H1 (cell line): ENCODE measurements around the gene CABP2. TPM values are rescaled to one million over a fixed set of nuclear protein-coding genes. Genes with fewer than 3 reads are reported as not detected.

Source experiments
- CTCF ChIA-PET: fragments of 300-600 bp; sonication (Branson Sonifier 250); formaldehyde crosslinking; loops from one replicate; lab custom pipeline; 2021; ENCODE audit not compliant: partially characterized antibody; lab: Charles Lee
- POLR2A ChIA-PET: fragments of 300-600 bp; sonication (Branson Sonifier 250); formaldehyde crosslinking; loops from one replicate; lab custom pipeline; 2021; ENCODE audit warnings: inconsistent platforms; ENCODE audit not compliant: partially characterized antibody; lab: Charles Lee
- DNase-seq, 2 experiments: peaks; one replicate each; pipeline versions ENCODE4 v3.0.0 to v3.0.0-alpha.2; 2010 to 2022; ENCODE audit warnings: low spot score in 2 of 2, low read depth in 1 of 2, mixed read lengths in 1 of 2
- FAIRE-seq: peaks from 2 replicates; lab custom pipeline; 2011; peaks lifted over from hg19 to GRCh38; lab: Jason Lieb, UNC
- H2AFZ ChIP-seq: 2 replicates; pipeline ENCODE4 v1.8.1; 2012; ENCODE audit warnings: low read length, inconsistent platforms
- H2AK5ac ChIP-seq: 2 replicates; pipeline ENCODE4 v1.6.1; 2013; ENCODE audit warnings: low read depth, low read length
- H2BK120ac ChIP-seq: replicated peaks from 2 replicates; pipeline ENCODE3; 2013; ENCODE audit warnings: low read depth, low read length, inconsistent platforms
- H2BK12ac ChIP-seq: 2 replicates; pipeline ENCODE4 v1.6.1; 2013; ENCODE audit warnings: low read depth, low read length
- H2BK15ac ChIP-seq: 2 replicates; pipeline ENCODE4 v1.6.1; 2013; ENCODE audit warnings: low read length
- H2BK20ac ChIP-seq: 2 replicates; pipeline ENCODE4 v1.6.1; 2013; ENCODE audit warnings: low read length
- H2BK5ac ChIP-seq: 2 replicates; pipeline ENCODE4 v1.6.1; 2013; ENCODE audit warnings: low read depth, low read length
- H3K14ac ChIP-seq: 2 replicates; pipeline ENCODE4 v1.6.1; 2013; ENCODE audit warnings: inconsistent platforms; ENCODE audit not compliant: insufficient read length
- H3K18ac ChIP-seq: 2 replicates; pipeline ENCODE4 v1.6.1; 2013; ENCODE audit warnings: low read length; ENCODE audit errors: extremely low read depth
- H3K23ac ChIP-seq: 2 replicates; pipeline ENCODE4 v1.6.1; 2013; ENCODE audit warnings: inconsistent platforms; ENCODE audit not compliant: insufficient read length
- H3K23me2 ChIP-seq: 2 replicates; pipeline ENCODE4 v1.6.1; 2013; ENCODE audit warnings: low read depth, low read length
- H3K27ac ChIP-seq: 2 replicates; pipeline ENCODE4 v1.6.1; 2011; ENCODE audit warnings: low read depth, low read length, inconsistent platforms
- H3K27me3 ChIP-seq, 4 experiments: replicated peaks in 1 of 4; 1 replicate in 1 of 4; 2 replicates in 3 of 4; pipeline versions ENCODE4 v1.6.1 to v1.8.1; 2011 to 2013; ENCODE audit warnings: low read length in 3 of 4, mild to moderate bottlenecking in 3 of 4, inconsistent platforms in 2 of 4, mixed read lengths in 2 of 4, moderate library complexity in 1 of 4; ENCODE audit not compliant: control insufficient read depth in 3 of 4, insufficient read depth in 3 of 4; ENCODE audit errors: extremely low read depth in 1 of 4
- H3K36me3 ChIP-seq, 4 experiments: 2 replicates each; pipeline versions ENCODE4 v1.6.1 to v1.8.1; 2011 to 2013; ENCODE audit warnings: mild to moderate bottlenecking in 4 of 4, low read length in 3 of 4, moderate library complexity in 2 of 4, control low read depth in 1 of 4, inconsistent platforms in 1 of 4; ENCODE audit not compliant: insufficient read depth in 4 of 4, control insufficient read depth in 2 of 4
- H3K4ac ChIP-seq: replicated peaks from 2 replicates; pipeline ENCODE3; 2013; ENCODE audit warnings: low read length, low read depth, mixed read lengths, inconsistent platforms; ENCODE audit not compliant: insufficient read length
- H3K4me1 ChIP-seq, 4 experiments: replicated peaks in 1 of 4; 1 replicate in 1 of 4; 2 replicates in 3 of 4; pipeline versions ENCODE4 v1.6.1 to v1.8.1; 2011 to 2013; ENCODE audit warnings: low read length in 3 of 4, inconsistent platforms in 2 of 4, mixed read lengths in 1 of 4; ENCODE audit not compliant: insufficient read depth in 4 of 4, control insufficient read depth in 3 of 4
- H3K4me2 ChIP-seq, 2 experiments: 2 replicates each; pipeline versions ENCODE4 v1.6.1 to v1.8.1; 2011 to 2013; ENCODE audit warnings: low read depth in 2 of 2, low read length in 2 of 2, control low read depth in 1 of 2, inconsistent platforms in 1 of 2, mild to moderate bottlenecking in 1 of 2; ENCODE audit not compliant: insufficient read depth in 1 of 2
- H3K4me3 ChIP-seq, 4 experiments: fragments of 200-600, 300-600 bp in 1 of 4; sonication (generic), shearing (Covaris generic), sonication (Bioruptor Twin) in 1 of 4; 2 replicates each; pipeline versions ENCODE4 v1.5.1 to v1.8.1; 2011 to 2016; ENCODE audit warnings: low read length in 4 of 4, low read depth in 3 of 4, control low read depth in 2 of 4, inconsistent platforms in 2 of 4, mild to moderate bottlenecking in 2 of 4, mixed read lengths in 1 of 4, moderate library complexity in 1 of 4; ENCODE audit not compliant: insufficient read depth in 2 of 4; ENCODE audit errors: extremely low read depth in 1 of 4
- H3K56ac ChIP-seq: replicated peaks from 2 replicates; pipeline ENCODE3; 2013; ENCODE audit warnings: low read depth, mild to moderate bottlenecking, mixed read lengths, low read length, inconsistent platforms; ENCODE audit not compliant: insufficient read length
- H3K79me1 ChIP-seq: 2 replicates; pipeline ENCODE4 v1.6.1; 2013; ENCODE audit warnings: low read depth, low read length, control low read depth
- H3K79me2 ChIP-seq, 2 experiments: 2 replicates each; pipeline versions ENCODE4 v1.6.1 to v1.8.1; 2012 to 2013; ENCODE audit warnings: low read length in 2 of 2, mild to moderate bottlenecking in 2 of 2, inconsistent platforms in 1 of 2; ENCODE audit not compliant: insufficient read depth in 2 of 2, control insufficient read depth in 1 of 2
- H3K9ac ChIP-seq, 4 experiments: replicated peaks in 1 of 4; 1 replicate in 1 of 4; 2 replicates in 3 of 4; pipeline versions ENCODE4 v1.6.1 to v1.8.1; 2011 to 2013; ENCODE audit warnings: low read depth in 3 of 4, low read length in 3 of 4, control low read depth in 2 of 4, mild to moderate bottlenecking in 2 of 4, moderate library complexity in 2 of 4, inconsistent platforms in 1 of 4; ENCODE audit errors: extremely low read depth in 1 of 4
- H3K9me3 ChIP-seq, 2 experiments: 2 replicates each; pipeline versions ENCODE4 v1.6.1 to v1.8.1; 2012 to 2013; ENCODE audit warnings: mild to moderate bottlenecking in 2 of 2, moderate library complexity in 2 of 2, control low read depth in 1 of 2, inconsistent platforms in 1 of 2, low read depth in 1 of 2, low read length in 1 of 2, mixed read lengths in 1 of 2; ENCODE audit not compliant: insufficient read depth in 2 of 2
- H4K20me1 ChIP-seq, 2 experiments: replicated peaks in 1 of 2; 2 replicates each; pipeline versions ENCODE3 to v1.8.1; 2011 to 2013; ENCODE audit warnings: inconsistent platforms in 2 of 2, low read length in 2 of 2, mild to moderate bottlenecking in 1 of 2; ENCODE audit not compliant: insufficient read depth in 2 of 2, control insufficient read depth in 1 of 2
- H4K5ac ChIP-seq: 2 replicates; pipeline ENCODE4 v1.6.1; 2013; ENCODE audit warnings: low read length, low read depth, mixed read lengths, inconsistent platforms; ENCODE audit not compliant: insufficient read length
- H4K8ac ChIP-seq: 2 replicates; pipeline ENCODE4 v1.8.0; 2013; ENCODE audit warnings: mild to moderate bottlenecking, moderate library complexity, low read length, inconsistent platforms; ENCODE audit not compliant: insufficient read depth; ENCODE audit errors: extremely low read depth
- H4K91ac ChIP-seq: replicated peaks from 2 replicates; pipeline ENCODE3; 2013; ENCODE audit warnings: low read length, mixed read lengths, inconsistent platforms; ENCODE audit not compliant: insufficient read length
- EP300 ChIP-seq, 2 experiments: IDR thresholded peaks; 1 replicate in 1 of 2; 2 replicates in 1 of 2; pipeline ENCODE4 v1.6.1; 2011 to 2012; ENCODE audit warnings: low read depth in 2 of 2, low read length in 2 of 2, mild to moderate bottlenecking in 2 of 2, borderline replicate concordance in 1 of 2, inconsistent platforms in 1 of 2, moderate library complexity in 1 of 2
- KDM4A ChIP-seq: IDR thresholded peaks from one replicate; pipeline ENCODE4 v1.7.1; 2012; ENCODE audit warnings: low read depth, mild to moderate bottlenecking, moderate library complexity, low read length, inconsistent platforms; ENCODE audit not compliant: severe bottlenecking
- WGBS, 2 experiments: shearing (Covaris generic) in 1 of 2; methylation state at CpG; one replicate each; pipeline versions ENCODE4 v1.1.6 to v1.1.7; 2013 to 2015; ENCODE audit warnings: low lambda C conversion rate in 2 of 2, mixed read lengths in 2 of 2, inconsistent platforms in 1 of 2, low coverage in 1 of 2, missing lambda C conversion rate in 1 of 2; ENCODE audit not compliant: insufficient replicate concordance in 2 of 2, insufficient coverage in 1 of 2, insufficient read length in 1 of 2; ENCODE audit errors: extremely low coverage in 1 of 2, missing lambda C conversion rate in 1 of 2; 5-methylcytosine and 5-hydroxymethylcytosine counted together
- microRNA-seq, 2 experiments: library from miRNA; unstranded; fragments of <30 nt; microRNA quantifications; one replicate each; pipeline versions ENCODE4 to v1.2.0, GENCODE V29; 2016 to 2020; ENCODE audit warnings: borderline microRNAs expressed in 2 of 2, borderline number of aligned reads in 2 of 2, borderline replicate concordance in 1 of 2
- polyA plus RNA-seq, 7 experiments: library from polyadenylated mRNA; depleted of rRNA in 3 of 7; stranded (reverse) in 5 of 7; unstranded in 2 of 7; fragments of >200 nt in 5 of 7; fragments of 200-250 nt in 2 of 7; gene quantifications; 1 replicate in 5 of 7; 2 replicates in 1 of 7; 4 replicates in 1 of 7; pipeline versions ENCODE4 v1.2.1 to v1.2.3, GENCODE V29; 2011 to 2013; ENCODE audit warnings: missing spikeins in 2 of 7, mixed read lengths in 2 of 7
- small RNA-seq: library from polyadenylated mRNA; stranded (forward); fragments of <200 nt; extraction: miRNeasy Mini kit (QIAGEN cat#:217004); gene quantifications from one replicate; pipeline ENCODE3, GENCODE V24; 2013; ENCODE audit not compliant: insufficient read depth
- total RNA-seq: library from RNA; stranded (reverse); fragmentation: NEBNext Ultra II Directional; extraction: Animal tissue kit (Norgen Biotek cat#: 25700); gene quantifications from 2 replicates; pipeline ENCODE4 v1.2.1, GENCODE V29; 2021

Gene CABP2
- total and polyA plus RNA-seq, 2 of the 8 experiments (the other 6 are each of a cell fraction or from before 2014, with no cell fraction given), result not detected

DNA sequence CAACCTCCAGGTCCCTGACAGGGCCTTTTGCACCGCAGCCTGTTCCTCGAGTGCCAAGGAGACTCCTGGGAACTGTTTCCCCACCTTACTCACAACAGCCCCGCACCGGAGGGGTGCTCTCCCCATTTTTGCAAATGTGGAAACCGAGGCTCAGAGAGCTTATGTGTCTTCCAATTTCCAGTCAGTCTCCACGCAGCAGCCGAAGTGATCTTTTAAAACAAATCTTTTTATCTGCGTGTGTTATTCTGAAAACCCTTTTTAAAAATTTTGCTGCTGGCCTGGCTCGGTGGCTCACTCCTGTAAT is 53.8 kb downstream of the CABP2 start:
- Histone ChIP-seq H3K79me2 (peaks cover 0 to 3% of the 10 kb centered on the region in 2 experiments; a peak in 2 of 4 replicates), H3K27ac (no peak overlapping the region), H3K4me1 (peaks cover 0 to 9% (median 3%) of the 10 kb centered on the region in 4 experiments; a peak in 5 of 7 replicates), H3K14ac (no peak overlapping the region), H2BK15ac (no peak overlapping the region), H2BK5ac (no peak overlapping the region), H2AFZ (peak overlapping the region; percentile 47; the same call in 1 of the 2 replicates), H2BK120ac (no peak overlapping the region), H3K56ac (no peak overlapping the region), H4K91ac (peak overlapping the region; percentile 61), H2BK12ac (no peak overlapping the region), H4K8ac (peak overlapping the region; percentile 96; the same call in 1 of the 2 replicates), H4K5ac (peak overlapping the region; percentile 67), H3K9me3 (no peaks in the 10 kb centered on the region), H3K4me3 (peak overlapping the region; percentile 12 to 90 (median 48); a peak in 7 of 8 replicates), H3K79me1 (peaks cover 2% of the 10 kb centered on the region), H3K23me2 (peaks cover 6% of the 10 kb centered on the region)
- POLR2A ChIA-PET, result interaction anchor here (1.0 to 4.6 kb wide), 10 partner anchors 12 to 98 kb away, joined by 3 to 36 read pairs (median 5); partner anchors contain the start of genes PPP1CA, PTPRCAP and RPS6KB2
- TF ChIP-seq EP300 (IDR thresholded peaks at IDR 0.05; ENCODE audit: borderline replicate concordance in 1 of 2, low read depth in 2 of 2, low read length in 2 of 2), result no peak
- peak; percentile 54 for TF ChIP-seq KDM4A
- TF ChIP-seq, all 59 proteins: peak for 1
- H3K36me3 ChIP-seq, result no peaks in the 10 kb centered on the region
- WGBS, 2 experiments, result 49% methylated on average over 9 of the region's 9 CpGs; no CpG with 5 or more reads in 1 of the 2 experiments
- CTCF ChIA-PET, result interaction anchor here (0.7 to 1.6 kb wide), 5 partner anchors 12 to 1580 kb away, joined by 3 to 7 read pairs (median 5); partner anchors contain the start of gene TPCN2
- H2AK5ac ChIP-seq, result no peak overlapping the region
- FAIRE-seq (no peak), DNase-seq (no peak)
- no peak overlapping the region; a peak in 1 of 7 replicates for H3K9ac ChIP-seq
- H2BK20ac ChIP-seq, result no peak overlapping the region
- H3K4ac ChIP-seq, result no peak overlapping the region
- H3K4me2 ChIP-seq, result peak overlapping the region; percentile 61 to 81; a peak in 3 of 4 replicates
- no peak overlapping the region; the same call in 1 of the 2 replicates for H3K18ac ChIP-seq
- H4K20me1 ChIP-seq, result peaks cover 0 to 3% of the 10 kb centered on the region in 2 experiments
- no peak overlapping the region for H3K23ac ChIP-seq
- H3K27me3 ChIP-seq, result no peaks in the 10 kb centered on the region

Small RNA genes lying within 50 kb of the gene (microRNA-seq; reads per million reads assigned to microRNA genes)
- gene MIR6752, result 0 to 0.23 reads per million in 2 experiments

Small RNA genes lying within 50 kb of the gene (small RNA-seq; reads per million reads assigned to genes)
- not detected for gene MIR6752

Other genes starting within 250 kb of the CABP2 start
- 24.9 and 29.2 TPM in 2 replicates for gene ANKRD13D, start 234.1 kb downstream of the CABP2 start, total RNA-seq
- 26.5 and 35.5 TPM in 2 replicates for gene ANKRD13D, start 234.1 kb downstream of the CABP2 start, polyA plus RNA-seq (2011; rRNA removed)
- 19.8 and 23.6 TPM in 2 replicates for gene SSH3, start 219.9 kb downstream of the CABP2 start, total RNA-seq
- 16.9 and 23.6 TPM in 2 replicates for gene SSH3, start 219.9 kb downstream of the CABP2 start, polyA plus RNA-seq (2011; rRNA removed)
- gene POLD4, start 169.9 kb downstream of the CABP2 start, total RNA-seq, result 18.5 and 21.2 TPM in 2 replicates
- gene POLD4, start 169.9 kb downstream of the CABP2 start, polyA plus RNA-seq (2011; rRNA removed), result 46.7 and 72.0 TPM in 2 replicates
- 0.32 and 0.57 TPM in 2 replicates for gene CLCF1, start 149.8 kb downstream of the CABP2 start, total RNA-seq
- 1.2 and 2.6 TPM in 2 replicates for gene CLCF1, start 149.8 kb downstream of the CABP2 start, polyA plus RNA-seq (2011; rRNA removed)
- gene RAD9A, start 131.5 kb downstream of the CABP2 start, total RNA-seq, result 20.8 and 22.2 TPM in 2 replicates
- 25.5 and 29.6 TPM in 2 replicates for gene RAD9A, start 131.5 kb downstream of the CABP2 start, polyA plus RNA-seq (2011; rRNA removed)
- gene PPP1CA, start 121.6 kb downstream of the CABP2 start, total RNA-seq, result 198 and 210 TPM in 2 replicates
- 359 and 430 TPM in 2 replicates for gene PPP1CA, start 121.6 kb downstream of the CABP2 start, polyA plus RNA-seq (2011; rRNA removed)
- 0.69 TPM in 1 of 2 replicates, not detected in the other for gene TBC1D10C, start 119.4 kb downstream of the CABP2 start, total RNA-seq
- 0.27 and 0.35 TPM in 2 replicates for gene TBC1D10C, start 119.4 kb downstream of the CABP2 start, polyA plus RNA-seq (2011; rRNA removed)
- gene CARNS1, start 107.8 kb downstream of the CABP2 start, total RNA-seq, result 0.61 and 1.1 TPM in 2 replicates
- gene CARNS1, start 107.8 kb downstream of the CABP2 start, polyA plus RNA-seq (2011; rRNA removed), result 0.82 and 0.96 TPM in 2 replicates
- gene RPS6KB2, start 95.0 kb downstream of the CABP2 start, total RNA-seq, result 41.0 and 43.9 TPM in 2 replicates
- 47.1 and 58.6 TPM in 2 replicates for gene RPS6KB2, start 95.0 kb downstream of the CABP2 start, polyA plus RNA-seq (2011; rRNA removed)
- 0.78 and 1.4 TPM in 2 replicates for gene PTPRCAP, start 85.8 kb downstream of the CABP2 start, total RNA-seq
- gene PTPRCAP, start 85.8 kb downstream of the CABP2 start, polyA plus RNA-seq (2011; rRNA removed), result 6.7 and 9.5 TPM in 2 replicates
- 77.1 and 84.3 TPM in 2 replicates for gene CORO1B, start 80.0 kb downstream of the CABP2 start, total RNA-seq
- 131 and 148 TPM in 2 replicates for gene CORO1B, start 80.0 kb downstream of the CABP2 start, polyA plus RNA-seq (2011; rRNA removed)
- not detected in 2 replicates for gene GPR152, start 70.7 kb downstream of the CABP2 start, total RNA-seq
- gene GPR152, start 70.7 kb downstream of the CABP2 start, polyA plus RNA-seq (2011; rRNA removed), result not detected in 2 replicates
- gene CABP4, start 68.1 kb downstream of the CABP2 start, total RNA-seq, result not detected in 2 replicates
- 0.03 TPM in 1 of 2 replicates, not detected in the other for gene CABP4, start 68.1 kb downstream of the CABP2 start, polyA plus RNA-seq (2011; rRNA removed)
- 32.4 and 33.5 TPM in 2 replicates for gene TMEM134, start 54.2 kb downstream of the CABP2 start, total RNA-seq
- gene TMEM134, start 54.2 kb downstream of the CABP2 start, polyA plus RNA-seq (2011; rRNA removed), result 229 and 268 TPM in 2 replicates
- 28.8 and 29.8 TPM in 2 replicates for gene AIP, start 40.4 kb downstream of the CABP2 start, total RNA-seq
- 54.4 and 68.6 TPM in 2 replicates for gene AIP, start 40.4 kb downstream of the CABP2 start, polyA plus RNA-seq (2011; rRNA removed)
- gene PITPNM1, start 18.1 kb downstream of the CABP2 start, total RNA-seq, result 52.7 and 55.0 TPM in 2 replicates
- 27.2 and 45.1 TPM in 2 replicates for gene PITPNM1, start 18.1 kb downstream of the CABP2 start, polyA plus RNA-seq (2011; rRNA removed)
- gene CDK2AP2, start 15.3 kb downstream of the CABP2 start, total RNA-seq, result 47.3 and 49.6 TPM in 2 replicates
- gene CDK2AP2, start 15.3 kb downstream of the CABP2 start, polyA plus RNA-seq (2011; rRNA removed), result 65.1 and 89.6 TPM in 2 replicates
- gene GSTP1, start 60.4 kb upstream of the CABP2 start, total RNA-seq, result 1,454 and 1,516 TPM in 2 replicates
- 3,329 and 3,697 TPM in 2 replicates for gene GSTP1, start 60.4 kb upstream of the CABP2 start, polyA plus RNA-seq (2011; rRNA removed)
- 131 TPM in 2 replicates for gene NDUFV1, start 83.5 kb upstream of the CABP2 start, total RNA-seq
- 125 and 192 TPM in 2 replicates for gene NDUFV1, start 83.5 kb upstream of the CABP2 start, polyA plus RNA-seq (2011; rRNA removed)
- gene NUDT8, start 106.5 kb upstream of the CABP2 start, total RNA-seq, result 8.3 and 8.9 TPM in 2 replicates
- 7.2 and 11.0 TPM in 2 replicates for gene NUDT8, start 106.5 kb upstream of the CABP2 start, polyA plus RNA-seq (2011; rRNA removed)
- gene TBX10, start 116.3 kb upstream of the CABP2 start, total RNA-seq, result not detected in 2 replicates
- 0.09 and 0.17 TPM in 2 replicates for gene TBX10, start 116.3 kb upstream of the CABP2 start, polyA plus RNA-seq (2011; rRNA removed)
- gene ACY3, start 127.3 kb upstream of the CABP2 start, total RNA-seq, result not detected in 2 replicates
- gene ACY3, start 127.3 kb upstream of the CABP2 start, polyA plus RNA-seq (2011; rRNA removed), result 0.08 and 0.24 TPM in 2 replicates
- gene ALDH3B2, start 151.2 kb upstream of the CABP2 start, total RNA-seq, result not detected in 2 replicates
- not detected in 2 replicates for gene ALDH3B2, start 151.2 kb upstream of the CABP2 start, polyA plus RNA-seq (2011; rRNA removed)